Measurements from ENCODE around the gene QSOX2. TPM values are rescaled to one million over a fixed set of nuclear protein-coding genes. Genes with fewer than 3 reads are reported as not detected.

QSOX2 gene
- total RNA-seq, 4 donors from 2014 or later = 5.1 to 23.9 (median 7.4) TPM

GRCh38 chr9:136193891-136194279 is 51.7 kb downstream of the QSOX2 start:
- no peak for DNase-seq
- TF ChIP-seq POLR2A (IDR thresholded peaks at IDR 0.05) = no peak
- no peaks in the 10 kb centered on the region for H3K36me3 ChIP-seq
- H3K9me3 ChIP-seq = no peaks in the 10 kb centered on the region
- no peak overlapping the region for H3K4me3 ChIP-seq
- H3K4me1 ChIP-seq = peaks cover 0 to 7% (median 3%) of the 10 kb centered on the region in 4 donors
- H3K27ac ChIP-seq = no peak overlapping the region
- peaks cover 0 to 55% of the 10 kb centered on the region in 2 donors for H3K27me3 ChIP-seq

- Histone ChIP-seq H3K27ac (no peak overlapping the region), H3K36me3 (no peaks in the 10 kb centered on the region), H3K4me1 (peaks cover 0 to 2% (median under 1%) of the 10 kb centered on the region in 4 donors), H3K4me3 (no peak overlapping the region), H3K27me3 (peaks cover 0 to 49% of the 10 kb centered on the region in 2 donors), H3K9me3 (no peaks in the 10 kb centered on the region)
- TF ChIP-seq CTCF (IDR thresholded peaks at IDR 0.05) (no peak), POLR2A (IDR thresholded peaks at IDR 0.05) (no peak)
- DNase-seq = no peak
These were observed 52.3 kb downstream of the QSOX2 start for GRCh38 chr9:136193127-136193890.

GRCh38 chr9:136192289-136193126 is 53.1 kb downstream of the QSOX2 start:
- Histone ChIP-seq H3K36me3 (no peaks in the 10 kb centered on the region), H3K27me3 (peaks cover 0 to 41% of the 10 kb centered on the region in 2 donors), H3K4me3 (no peak overlapping the region), H3K4me1 (no peaks in the 10 kb centered on the region), H3K9me3 (no peaks in the 10 kb centered on the region), H3K27ac (no peak overlapping the region)
- no peak for TF ChIP-seq CTCF (IDR thresholded peaks at IDR 0.05)
- no peak for TF ChIP-seq POLR2A (IDR thresholded peaks at IDR 0.05)
- no peak for DNase-seq

GRCh38 chr9:136191960-136192286 is 53.7 kb downstream of the QSOX2 start:
- no peak for TF ChIP-seq CTCF (IDR thresholded peaks at IDR 0.05)
- H3K27me3 ChIP-seq = peaks cover 0 to 35% of the 10 kb centered on the region in 2 donors
- H3K36me3 ChIP-seq = no peaks in the 10 kb centered on the region
- no peak overlapping the region for H3K4me3 ChIP-seq
- H3K27ac ChIP-seq = no peak overlapping the region
- no peaks in the 10 kb centered on the region for H3K9me3 ChIP-seq
- no peaks in the 10 kb centered on the region for H3K4me1 ChIP-seq
- DNase-seq = no peak

- Histone ChIP-seq H3K36me3 (no peaks in the 10 kb centered on the region), H3K27ac (no peak overlapping the region), H3K4me1 (no peaks in the 10 kb centered on the region), H3K4me3 (no peak overlapping the region), H3K9me3 (no peaks in the 10 kb centered on the region), H3K27me3 (peaks cover 0 to 30% of the 10 kb centered on the region in 2 donors)
- TF ChIP-seq POLR2A (IDR thresholded peaks at IDR 0.05) (no peak), CTCF (IDR thresholded peaks at IDR 0.05) (no peak)
- DNase-seq = no peak
These were observed 54.3 kb downstream of the QSOX2 start for GRCh38 chr9:136191099-136191959.

Measured in Peyer's patch (tissue), 4 donors.